DND-41 (cell line): ENCODE results near the gene GPR17.

Experiments used
- EZH2 ChIP-seq: IDR thresholded peaks from 3 replicates; pipeline ENCODE4 v1.6.1; 2012; ENCODE audit warnings: borderline replicate concordance, low read depth, mild to moderate bottlenecking, moderate library complexity, low read length, inconsistent platforms; ENCODE audit not compliant: severe bottlenecking
- TF ChIP-seq, protein P1 (sequence below): IDR thresholded peaks from 2 replicates; pipeline ENCODE4 v1.5.1; 2012; ENCODE audit warnings: borderline replicate concordance, low read length, moderate library complexity, mild to moderate bottlenecking; ENCODE audit not compliant: poor library complexity, severe bottlenecking; ENCODE audit errors: extremely low read depth

DNA sequence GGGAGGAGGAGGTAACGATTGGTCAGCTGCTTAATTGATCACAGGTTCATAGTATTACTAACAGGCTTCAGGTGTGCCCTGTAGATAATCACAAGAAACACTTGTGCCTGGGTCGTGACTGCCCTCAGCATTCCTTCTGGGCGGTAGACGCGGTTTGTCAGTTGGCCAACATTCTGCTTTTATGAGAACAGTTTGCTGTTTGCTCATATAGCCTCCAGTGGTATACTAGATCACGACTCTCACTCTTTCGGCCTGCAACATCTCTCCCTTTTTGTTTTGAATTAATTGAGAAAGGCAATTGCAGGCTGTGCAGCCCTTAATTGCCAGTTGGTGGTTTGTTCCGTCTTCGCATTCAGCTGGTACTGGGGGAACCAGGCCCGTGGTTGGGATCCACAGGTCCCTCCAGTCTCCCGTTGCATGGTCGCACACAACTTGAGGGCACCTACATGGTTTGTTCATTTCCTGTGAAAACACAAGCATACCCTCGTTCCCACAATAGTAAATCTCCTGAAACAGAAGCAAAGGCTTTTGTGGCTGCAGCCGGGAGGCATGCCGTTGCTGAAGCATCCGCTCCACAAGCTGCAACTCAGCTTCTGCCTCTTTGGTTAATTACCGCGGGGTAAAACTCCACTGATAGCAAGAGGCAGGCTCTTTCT is 30.3 kb upstream of the GPR17 start:
- TF ChIP-seq, protein P1, sequence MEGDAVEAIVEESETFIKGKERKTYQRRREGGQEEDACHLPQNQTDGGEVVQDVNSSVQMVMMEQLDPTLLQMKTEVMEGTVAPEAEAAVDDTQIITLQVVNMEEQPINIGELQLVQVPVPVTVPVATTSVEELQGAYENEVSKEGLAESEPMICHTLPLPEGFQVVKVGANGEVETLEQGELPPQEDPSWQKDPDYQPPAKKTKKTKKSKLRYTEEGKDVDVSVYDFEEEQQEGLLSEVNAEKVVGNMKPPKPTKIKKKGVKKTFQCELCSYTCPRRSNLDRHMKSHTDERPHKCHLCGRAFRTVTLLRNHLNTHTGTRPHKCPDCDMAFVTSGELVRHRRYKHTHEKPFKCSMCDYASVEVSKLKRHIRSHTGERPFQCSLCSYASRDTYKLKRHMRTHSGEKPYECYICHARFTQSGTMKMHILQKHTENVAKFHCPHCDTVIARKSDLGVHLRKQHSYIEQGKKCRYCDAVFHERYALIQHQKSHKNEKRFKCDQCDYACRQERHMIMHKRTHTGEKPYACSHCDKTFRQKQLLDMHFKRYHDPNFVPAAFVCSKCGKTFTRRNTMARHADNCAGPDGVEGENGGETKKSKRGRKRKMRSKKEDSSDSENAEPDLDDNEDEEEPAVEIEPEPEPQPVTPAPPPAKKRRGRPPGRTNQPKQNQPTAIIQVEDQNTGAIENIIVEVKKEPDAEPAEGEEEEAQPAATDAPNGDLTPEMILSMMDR: peak; percentile 12
- no peak for TF ChIP-seq EZH2
